ENCODE data around the gene LY6G6C.
A peak's percentile ranks its signal among the peaks of the same experiment; 100 is the strongest.

GRCh38 chr6:31729979-31730630 is 8.6 kb upstream of the LY6G6C start:
- TF ChIP-seq POLR2A (IDR thresholded peaks at IDR 0.05) (peak; percentile 83), CTCF (IDR thresholded peaks at IDR 0.05) (no peak), EP300 (IDR thresholded peaks at IDR 0.05) (no peak)
